Breast epithelium (tissue), 4 donors: ENCODE measurements around the gene TANK. TPM values are rescaled to one million over a fixed set of nuclear protein-coding genes. Genes with fewer than 3 reads are reported as not detected.
"Not testable (repeated sequence)": the region's sequence is repeated elsewhere in the genome, so short reads cannot be mapped to it uniquely, and the experiment has no call there.

Experiments
- DNase-seq, 2 donors: peaks; one replicate each; pipeline ENCODE4 v3.0.0-alpha.2; 2019; ENCODE audit warnings: low spot score in 2 of 2
- H3K27ac ChIP-seq, 2 donors: fragments of 200-600 bp; sonication (generic) in 1 of 2; one replicate each; pipeline ENCODE4 v1.5.1; 2016 to 2019; ENCODE audit warnings: mild to moderate bottlenecking in 1 of 2
- H3K27me3 ChIP-seq, 2 donors: fragments of 200-600 bp; sonication (generic) in 1 of 2; one replicate each; pipeline versions ENCODE4 v1.5.1 to v1.6.0; 2017 to 2019; ENCODE audit warnings: control low read depth in 1 of 2, mild to moderate bottlenecking in 1 of 2
- H3K36me3 ChIP-seq: fragments of 200-600 bp; one replicate; pipeline ENCODE4 v1.5.1; 2019
- H3K4me1 ChIP-seq, 2 donors: fragments of 200-600 bp; sonication (generic); one replicate each; pipeline ENCODE4 v1.5.1; 2016 to 2019; ENCODE audit warnings: control low read depth in 1 of 2
- H3K4me3 ChIP-seq, 3 donors: fragments of 200-600 bp; sonication (generic); 1 replicate in 2 of 3; 2 replicates in 1 of 3; pipeline ENCODE4 v1.5.1; 2016 to 2019; ENCODE audit warnings: mild to moderate bottlenecking in 3 of 3, moderate library complexity in 2 of 3
- H3K9me3 ChIP-seq, 2 donors: fragments of 200-600 bp; sonication (generic) in 1 of 2; one replicate each; pipeline ENCODE4 v1.5.1; 2016 to 2019; ENCODE audit warnings: control low read depth in 1 of 2
- POLR2A ChIP-seq: fragments of 450-650 bp; IDR thresholded peaks from one replicate; pipeline ENCODE4 v1.6.1; 2016; ENCODE audit warnings: antibody characterized with exemption, mild to moderate bottlenecking, moderate library complexity
- POLR2AphosphoS5 ChIP-seq, 3 donors: sonication (generic); formaldehyde crosslinking; IDR thresholded peaks; one replicate each; pipeline ENCODE4 v1.6.1; 2017; ENCODE audit warnings: antibody characterized with exemption in 3 of 3
- intact Hi-C: fragments of 100-400 bp; cut with DNase I; formaldehyde crosslinking; loops from one replicate; pipeline ENCODE4 v1.15.1; 2023; ENCODE audit warnings: low total_unique reads
- total RNA-seq, 3 donors: library from RNA; depleted of rRNA; stranded (reverse); fragments of >200 nt; gene quantifications; one replicate each; pipeline ENCODE4 v1.1.0, GENCODE V29; 2016
- TF ChIP-seq, protein P1 (sequence below), 3 donors: fragments of 450-650 bp; IDR thresholded peaks; one replicate each; pipeline ENCODE4 v1.5.1; 2016 to 2017; ENCODE audit warnings: antibody characterized with exemption in 3 of 3, mild to moderate bottlenecking in 3 of 3, moderate library complexity in 3 of 3

The TANK gene
- total RNA-seq, 3 donors from 2014 or later = 128 to 242 (median 166) TPM

- H3K4me3 ChIP-seq = no peak overlapping the region
- H3K27ac ChIP-seq = peak overlapping the region; percentile 90 to 91
- DNase-seq = no peak
- H3K27me3 ChIP-seq = no peaks in the 10 kb centered on the region
- H3K4me1 ChIP-seq = peaks cover 0 to 14% of the 10 kb centered on the region in 2 donors
- TF ChIP-seq POLR2AphosphoS5 (IDR thresholded peaks at IDR 0.05) = no peak
- TF ChIP-seq, protein P1, sequence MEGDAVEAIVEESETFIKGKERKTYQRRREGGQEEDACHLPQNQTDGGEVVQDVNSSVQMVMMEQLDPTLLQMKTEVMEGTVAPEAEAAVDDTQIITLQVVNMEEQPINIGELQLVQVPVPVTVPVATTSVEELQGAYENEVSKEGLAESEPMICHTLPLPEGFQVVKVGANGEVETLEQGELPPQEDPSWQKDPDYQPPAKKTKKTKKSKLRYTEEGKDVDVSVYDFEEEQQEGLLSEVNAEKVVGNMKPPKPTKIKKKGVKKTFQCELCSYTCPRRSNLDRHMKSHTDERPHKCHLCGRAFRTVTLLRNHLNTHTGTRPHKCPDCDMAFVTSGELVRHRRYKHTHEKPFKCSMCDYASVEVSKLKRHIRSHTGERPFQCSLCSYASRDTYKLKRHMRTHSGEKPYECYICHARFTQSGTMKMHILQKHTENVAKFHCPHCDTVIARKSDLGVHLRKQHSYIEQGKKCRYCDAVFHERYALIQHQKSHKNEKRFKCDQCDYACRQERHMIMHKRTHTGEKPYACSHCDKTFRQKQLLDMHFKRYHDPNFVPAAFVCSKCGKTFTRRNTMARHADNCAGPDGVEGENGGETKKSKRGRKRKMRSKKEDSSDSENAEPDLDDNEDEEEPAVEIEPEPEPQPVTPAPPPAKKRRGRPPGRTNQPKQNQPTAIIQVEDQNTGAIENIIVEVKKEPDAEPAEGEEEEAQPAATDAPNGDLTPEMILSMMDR (IDR thresholded peaks at IDR 0.05) = no peak
- H3K36me3 ChIP-seq = no peaks in the 10 kb centered on the region
- no peaks in the 10 kb centered on the region for H3K9me3 ChIP-seq
- intact Hi-C loops = no loop called here
Observed at GRCh38 chr2:161124201-161124600, 36.0 kb upstream of the TANK start.

DNA sequence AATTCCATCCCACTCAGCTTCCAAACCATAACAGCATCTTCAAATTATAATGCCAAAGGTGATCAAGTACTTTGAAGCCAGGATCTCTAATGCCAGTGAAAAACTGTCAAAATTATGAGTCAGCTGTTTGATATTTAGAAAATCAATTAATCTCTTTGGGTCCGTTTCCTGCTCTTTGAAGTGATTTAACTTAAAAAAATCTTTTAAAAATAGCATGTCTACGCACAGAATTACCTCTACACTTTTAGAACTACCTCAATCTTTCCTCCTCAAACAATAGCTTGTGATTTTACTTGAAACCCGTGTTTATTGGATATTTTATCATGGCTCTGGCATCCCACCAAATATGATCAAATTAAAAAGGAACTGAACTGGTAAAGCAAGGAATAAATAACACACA is 31.3 kb upstream of the TANK start:
- H3K27me3 ChIP-seq = no peaks in the 10 kb centered on the region
- no peak overlapping the region for H3K4me3 ChIP-seq
- TF ChIP-seq, protein P1 (IDR thresholded peaks at IDR 0.05) = no peak
- TF ChIP-seq POLR2AphosphoS5 (IDR thresholded peaks at IDR 0.05) (no peak), POLR2A (no peak)
- no peaks in the 10 kb centered on the region for H3K9me3 ChIP-seq
- no peaks in the 10 kb centered on the region for H3K36me3 ChIP-seq
- no peak overlapping the region for H3K27ac ChIP-seq
- DNase-seq = no peak
- peaks cover 0 to 7% of the 10 kb centered on the region in 2 donors for H3K4me1 ChIP-seq
- intact Hi-C loops = no loop called here

- peaks cover 0 to 7% of the 10 kb centered on the region in 2 donors for H3K4me1 ChIP-seq
- no peaks in the 10 kb centered on the region for H3K27me3 ChIP-seq
- H3K9me3 ChIP-seq = no peaks in the 10 kb centered on the region
- no peaks in the 10 kb centered on the region for H3K36me3 ChIP-seq
- no peak for TF ChIP-seq POLR2A
- no peak for TF ChIP-seq POLR2AphosphoS5 (IDR thresholded peaks at IDR 0.05)
- TF ChIP-seq, protein P1 (IDR thresholded peaks at IDR 0.05) = no peak
- no peak overlapping the region for H3K4me3 ChIP-seq
- intact Hi-C loops = no loop called here
- no peak overlapping the region for H3K27ac ChIP-seq
- DNase-seq = no peak
Observed at GRCh38 chr2:161130354-161130753, 29.9 kb upstream of the TANK start.

DNA sequence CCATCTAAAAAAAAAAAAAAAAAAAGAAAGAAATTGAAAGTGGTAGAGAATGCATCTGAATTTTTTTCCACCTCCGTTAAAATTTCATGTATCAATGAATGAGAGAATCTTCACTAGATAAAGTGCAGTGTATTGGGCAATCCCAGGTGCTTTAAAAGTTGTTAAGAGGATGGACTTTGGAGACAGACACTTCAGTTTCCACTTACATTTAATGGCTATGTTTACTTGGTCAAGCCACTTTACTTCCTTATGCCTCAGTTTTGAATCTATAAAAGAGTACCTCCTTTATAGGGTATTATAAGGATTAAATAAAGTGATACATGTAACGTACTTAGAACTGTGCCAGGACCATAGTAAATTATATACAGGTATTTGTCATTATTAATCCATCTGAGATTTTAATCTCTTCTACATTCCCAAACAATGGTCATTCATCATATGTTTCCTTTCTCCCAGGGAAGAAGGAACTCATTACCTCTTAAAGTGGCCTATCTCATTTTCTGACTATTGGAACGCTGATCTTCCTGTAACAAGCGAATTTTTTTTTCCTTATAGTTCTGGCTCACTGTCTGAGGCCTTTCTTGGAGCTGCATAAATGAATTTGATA is 29.1 kb upstream of the TANK start:
- intact Hi-C loops = no loop called here
- H3K27me3 ChIP-seq = no peaks in the 10 kb centered on the region
- H3K36me3 ChIP-seq = no peaks in the 10 kb centered on the region

DNA sequence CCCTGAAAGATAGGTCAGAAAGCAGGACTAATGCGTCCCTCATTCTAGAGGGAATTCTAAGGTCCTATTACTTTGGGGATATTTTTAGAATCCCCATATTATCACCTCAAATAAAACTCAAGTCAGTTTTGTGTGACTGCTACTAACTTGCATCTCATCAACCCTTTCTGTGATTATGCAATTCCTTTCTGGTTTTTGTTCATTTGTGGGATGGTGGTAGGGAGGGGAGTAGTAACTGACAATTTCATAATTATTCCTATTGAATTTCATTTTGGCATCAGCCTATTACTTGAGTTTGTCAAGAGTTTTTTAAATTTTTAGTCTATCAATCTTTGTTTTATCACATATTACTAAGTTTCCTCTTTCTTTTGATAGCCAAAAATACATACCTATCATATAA is 28.4 kb upstream of the TANK start:
- intact Hi-C loops = no loop called here
- no peaks in the 10 kb centered on the region for H3K36me3 ChIP-seq
- TF ChIP-seq, protein P1 (IDR thresholded peaks at IDR 0.05) = no peak
- no peak for TF ChIP-seq POLR2AphosphoS5 (IDR thresholded peaks at IDR 0.05)
- no peak for TF ChIP-seq POLR2A
- H3K4me3 ChIP-seq = no peak overlapping the region
- H3K27me3 ChIP-seq = no peaks in the 10 kb centered on the region
- no peaks in the 10 kb centered on the region for H3K9me3 ChIP-seq
- peak overlapping the region in 1 of 2 donors; percentile 19 for H3K27ac ChIP-seq
- no peak for DNase-seq
- peaks cover 0 to 7% of the 10 kb centered on the region in 2 donors for H3K4me1 ChIP-seq

More for the DNA sequence above, 29.1 kb upstream of the TANK start:
- Histone ChIP-seq H3K9me3 (no peaks in the 10 kb centered on the region), H3K4me1 (peaks cover 0 to 7% of the 10 kb centered on the region in 2 donors), H3K27ac (peak overlapping the region in 1 of 2 donors; percentile 19), H3K4me3 (no peak overlapping the region)
- DNase-seq = no peak
- TF ChIP-seq, protein P1 (IDR thresholded peaks at IDR 0.05) = no peak
- TF ChIP-seq POLR2A (no peak), POLR2AphosphoS5 (IDR thresholded peaks at IDR 0.05) (no peak)

GRCh38 chr2:161132384-161132783 is 27.8 kb upstream of the TANK start:
- H3K4me3 ChIP-seq, DNase-seq, intact Hi-C loops, H3K4me1 ChIP-seq, H3K36me3 ChIP-seq, H3K27me3 ChIP-seq, H3K27ac ChIP-seq, H3K9me3 ChIP-seq: not testable (repeated sequence)
